Measurements from ENCODE around the gene ROBO4.

Gene ROBO4

DNA sequence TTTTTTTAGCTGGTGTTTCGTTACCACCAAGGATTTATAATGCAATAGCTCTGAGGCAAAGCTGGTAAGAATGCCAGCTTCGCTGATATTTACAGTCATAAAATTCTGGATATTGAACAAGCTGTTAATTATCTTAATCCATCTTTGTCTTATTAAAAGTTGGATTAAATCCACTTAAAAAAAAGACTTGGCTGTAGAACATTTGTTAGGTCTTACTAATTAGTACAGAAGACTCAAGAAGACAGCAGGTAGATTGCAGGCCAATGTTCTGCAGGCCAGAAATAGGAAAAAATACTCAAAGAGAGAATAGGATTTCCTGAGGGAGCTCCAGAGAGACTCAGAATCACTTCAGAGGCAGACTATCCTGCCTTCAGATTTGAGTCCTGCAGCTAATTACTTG lies 7.5 kb downstream of the ROBO4 start:
- TF ChIP-seq, protein P1, sequence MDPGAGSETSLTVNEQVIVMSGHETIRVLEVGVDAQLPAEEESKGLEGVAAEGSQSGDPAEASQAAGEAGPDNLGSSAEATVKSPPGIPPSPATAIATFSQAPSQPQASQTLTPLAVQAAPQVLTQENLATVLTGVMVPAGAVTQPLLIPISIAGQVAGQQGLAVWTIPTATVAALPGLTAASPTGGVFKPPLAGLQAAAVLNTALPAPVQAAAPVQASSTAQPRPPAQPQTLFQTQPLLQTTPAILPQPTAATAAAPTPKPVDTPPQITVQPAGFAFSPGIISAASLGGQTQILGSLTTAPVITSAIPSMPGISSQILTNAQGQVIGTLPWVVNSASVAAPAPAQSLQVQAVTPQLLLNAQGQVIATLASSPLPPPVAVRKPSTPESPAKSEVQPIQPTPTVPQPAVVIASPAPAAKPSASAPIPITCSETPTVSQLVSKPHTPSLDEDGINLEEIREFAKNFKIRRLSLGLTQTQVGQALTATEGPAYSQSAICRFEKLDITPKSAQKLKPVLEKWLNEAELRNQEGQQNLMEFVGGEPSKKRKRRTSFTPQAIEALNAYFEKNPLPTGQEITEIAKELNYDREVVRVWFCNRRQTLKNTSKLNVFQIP (CRISPR knock-in tag; IDR thresholded peaks at IDR 0.05; ENCODE audit: borderline replicate concordance, low read depth) = no peak
- TF ChIP-seq, protein P2, sequence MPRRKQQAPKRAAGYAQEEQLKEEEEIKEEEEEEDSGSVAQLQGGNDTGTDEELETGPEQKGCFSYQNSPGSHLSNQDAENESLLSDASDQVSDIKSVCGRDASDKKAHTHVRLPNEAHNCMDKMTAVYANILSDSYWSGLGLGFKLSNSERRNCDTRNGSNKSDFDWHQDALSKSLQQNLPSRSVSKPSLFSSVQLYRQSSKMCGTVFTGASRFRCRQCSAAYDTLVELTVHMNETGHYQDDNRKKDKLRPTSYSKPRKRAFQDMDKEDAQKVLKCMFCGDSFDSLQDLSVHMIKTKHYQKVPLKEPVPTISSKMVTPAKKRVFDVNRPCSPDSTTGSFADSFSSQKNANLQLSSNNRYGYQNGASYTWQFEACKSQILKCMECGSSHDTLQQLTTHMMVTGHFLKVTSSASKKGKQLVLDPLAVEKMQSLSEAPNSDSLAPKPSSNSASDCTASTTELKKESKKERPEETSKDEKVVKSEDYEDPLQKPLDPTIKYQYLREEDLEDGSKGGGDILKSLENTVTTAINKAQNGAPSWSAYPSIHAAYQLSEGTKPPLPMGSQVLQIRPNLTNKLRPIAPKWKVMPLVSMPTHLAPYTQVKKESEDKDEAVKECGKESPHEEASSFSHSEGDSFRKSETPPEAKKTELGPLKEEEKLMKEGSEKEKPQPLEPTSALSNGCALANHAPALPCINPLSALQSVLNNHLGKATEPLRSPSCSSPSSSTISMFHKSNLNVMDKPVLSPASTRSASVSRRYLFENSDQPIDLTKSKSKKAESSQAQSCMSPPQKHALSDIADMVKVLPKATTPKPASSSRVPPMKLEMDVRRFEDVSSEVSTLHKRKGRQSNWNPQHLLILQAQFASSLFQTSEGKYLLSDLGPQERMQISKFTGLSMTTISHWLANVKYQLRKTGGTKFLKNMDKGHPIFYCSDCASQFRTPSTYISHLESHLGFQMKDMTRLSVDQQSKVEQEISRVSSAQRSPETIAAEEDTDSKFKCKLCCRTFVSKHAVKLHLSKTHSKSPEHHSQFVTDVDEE (CRISPR knock-in tag; IDR thresholded peaks at IDR 0.05) = no peak
- TF ChIP-seq SNAI2 (CRISPR knock-in tag; IDR thresholded peaks at IDR 0.05) (no peak), ISL1 (CRISPR knock-in tag; IDR thresholded peaks at IDR 0.05) (no peak), ESRRG (CRISPR knock-in tag; IDR thresholded peaks at IDR 0.05) (no peak), RARB (CRISPR knock-in tag; IDR thresholded peaks at IDR 0.05) (no peak), CSDC2 (CRISPR knock-in tag; IDR thresholded peaks at IDR 0.05) (no peak), TCF4 (CRISPR knock-in tag; IDR thresholded peaks at IDR 0.05; ENCODE audit: borderline replicate concordance) (no peak), ZNF565 (CRISPR knock-in tag; conservative IDR thresholded peaks at IDR 0.05; ENCODE audit: low read depth) (no peak), ARNTL (CRISPR knock-in tag; IDR thresholded peaks at IDR 0.05; ENCODE audit: borderline replicate concordance, low read depth) (no peak), ZFP3 (CRISPR knock-in tag; IDR thresholded peaks at IDR 0.05) (no peak), BACH2 (CRISPR knock-in tag; IDR thresholded peaks at IDR 0.05; ENCODE audit: borderline replicate concordance) (no peak), OSR1 (CRISPR knock-in tag; IDR thresholded peaks at IDR 0.05) (no peak), PPARA (CRISPR knock-in tag; IDR thresholded peaks at IDR 0.05; ENCODE audit: borderline replicate concordance) (no peak), ZNF70 (CRISPR knock-in tag; IDR thresholded peaks at IDR 0.05) (no peak)
- TF ChIP-seq, protein P3, sequence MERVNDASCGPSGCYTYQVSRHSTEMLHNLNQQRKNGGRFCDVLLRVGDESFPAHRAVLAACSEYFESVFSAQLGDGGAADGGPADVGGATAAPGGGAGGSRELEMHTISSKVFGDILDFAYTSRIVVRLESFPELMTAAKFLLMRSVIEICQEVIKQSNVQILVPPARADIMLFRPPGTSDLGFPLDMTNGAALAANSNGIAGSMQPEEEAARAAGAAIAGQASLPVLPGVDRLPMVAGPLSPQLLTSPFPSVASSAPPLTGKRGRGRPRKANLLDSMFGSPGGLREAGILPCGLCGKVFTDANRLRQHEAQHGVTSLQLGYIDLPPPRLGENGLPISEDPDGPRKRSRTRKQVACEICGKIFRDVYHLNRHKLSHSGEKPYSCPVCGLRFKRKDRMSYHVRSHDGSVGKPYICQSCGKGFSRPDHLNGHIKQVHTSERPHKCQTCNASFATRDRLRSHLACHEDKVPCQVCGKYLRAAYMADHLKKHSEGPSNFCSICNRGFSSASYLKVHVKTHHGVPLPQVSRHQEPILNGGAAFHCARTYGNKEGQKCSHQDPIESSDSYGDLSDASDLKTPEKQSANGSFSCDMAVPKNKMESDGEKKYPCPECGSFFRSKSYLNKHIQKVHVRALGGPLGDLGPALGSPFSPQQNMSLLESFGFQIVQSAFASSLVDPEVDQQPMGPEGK (CRISPR knock-in tag; IDR thresholded peaks at IDR 0.05; ENCODE audit: borderline replicate concordance) = no peak
- TF ChIP-seq, protein P4, sequence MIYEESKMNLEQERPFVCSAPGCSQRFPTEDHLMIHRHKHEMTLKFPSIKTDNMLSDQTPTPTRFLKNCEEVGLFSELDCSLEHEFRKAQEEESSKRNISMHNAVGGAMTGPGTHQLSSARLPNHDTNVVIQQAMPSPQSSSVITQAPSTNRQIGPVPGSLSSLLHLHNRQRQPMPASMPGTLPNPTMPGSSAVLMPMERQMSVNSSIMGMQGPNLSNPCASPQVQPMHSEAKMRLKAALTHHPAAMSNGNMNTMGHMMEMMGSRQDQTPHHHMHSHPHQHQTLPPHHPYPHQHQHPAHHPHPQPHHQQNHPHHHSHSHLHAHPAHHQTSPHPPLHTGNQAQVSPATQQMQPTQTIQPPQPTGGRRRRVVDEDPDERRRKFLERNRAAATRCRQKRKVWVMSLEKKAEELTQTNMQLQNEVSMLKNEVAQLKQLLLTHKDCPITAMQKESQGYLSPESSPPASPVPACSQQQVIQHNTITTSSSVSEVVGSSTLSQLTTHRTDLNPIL (CRISPR knock-in tag; IDR thresholded peaks at IDR 0.05; ENCODE audit: low read depth) = no peak
- TF ChIP-seq, protein P5, sequence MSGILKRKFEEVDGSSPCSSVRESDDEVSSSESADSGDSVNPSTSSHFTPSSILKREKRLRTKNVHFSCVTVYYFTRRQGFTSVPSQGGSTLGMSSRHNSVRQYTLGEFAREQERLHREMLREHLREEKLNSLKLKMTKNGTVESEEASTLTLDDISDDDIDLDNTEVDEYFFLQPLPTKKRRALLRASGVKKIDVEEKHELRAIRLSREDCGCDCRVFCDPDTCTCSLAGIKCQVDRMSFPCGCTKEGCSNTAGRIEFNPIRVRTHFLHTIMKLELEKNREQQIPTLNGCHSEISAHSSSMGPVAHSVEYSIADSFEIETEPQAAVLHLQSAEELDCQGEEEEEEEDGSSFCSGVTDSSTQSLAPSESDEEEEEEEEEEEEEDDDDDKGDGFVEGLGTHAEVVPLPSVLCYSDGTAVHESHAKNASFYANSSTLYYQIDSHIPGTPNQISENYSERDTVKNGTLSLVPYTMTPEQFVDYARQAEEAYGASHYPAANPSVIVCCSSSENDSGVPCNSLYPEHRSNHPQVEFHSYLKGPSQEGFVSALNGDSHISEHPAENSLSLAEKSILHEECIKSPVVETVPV (CRISPR knock-in tag; IDR thresholded peaks at IDR 0.05) = no peak
- no peak for ATAC-seq

DNA sequence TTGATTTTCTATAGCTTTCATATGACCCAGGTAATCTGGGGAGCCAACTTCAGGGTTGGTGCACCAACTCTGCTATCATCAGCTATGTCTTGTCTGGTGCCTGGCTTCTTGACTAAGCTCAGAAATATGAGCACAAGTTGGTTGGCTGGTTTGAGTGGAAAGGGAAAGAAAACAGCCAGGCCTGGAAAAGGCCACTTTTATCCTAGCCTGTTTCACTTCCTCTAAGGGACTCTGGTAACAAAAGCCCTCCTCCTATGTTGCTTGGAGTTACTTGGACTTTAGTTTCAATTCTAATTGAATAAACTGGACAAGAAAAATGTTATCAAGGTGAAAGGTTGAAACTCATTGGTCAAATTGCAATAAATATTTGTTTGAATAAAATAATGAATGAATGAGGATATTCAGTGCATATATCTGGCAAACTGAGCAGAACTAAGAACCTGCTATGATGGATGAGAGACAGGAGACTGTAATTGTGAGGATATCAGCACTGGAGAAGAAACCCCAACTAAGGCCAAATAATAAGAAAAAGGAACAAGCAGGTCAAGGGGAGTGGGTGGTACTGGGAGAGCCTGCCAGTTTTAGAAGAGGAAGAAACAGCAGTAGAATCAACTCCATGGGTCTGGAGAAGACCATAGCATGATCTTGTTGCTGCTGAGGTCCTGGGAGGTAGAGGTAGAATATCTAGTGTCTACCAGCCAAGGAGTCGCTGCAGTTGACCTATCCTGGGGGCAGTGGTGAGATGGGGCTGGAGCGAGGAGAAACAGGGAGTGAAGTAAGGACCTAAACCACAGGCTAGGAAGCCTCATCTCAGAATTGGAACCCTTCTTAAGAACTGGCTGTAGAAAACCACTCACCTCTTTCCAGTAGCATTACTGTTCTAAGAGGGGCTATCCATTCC lies 8.2 kb downstream of the ROBO4 start:
- ATAC-seq = no peak
- no peak for TF ChIP-seq ZFP30 (CRISPR knock-in tag; IDR thresholded peaks at IDR 0.05)

DNA sequence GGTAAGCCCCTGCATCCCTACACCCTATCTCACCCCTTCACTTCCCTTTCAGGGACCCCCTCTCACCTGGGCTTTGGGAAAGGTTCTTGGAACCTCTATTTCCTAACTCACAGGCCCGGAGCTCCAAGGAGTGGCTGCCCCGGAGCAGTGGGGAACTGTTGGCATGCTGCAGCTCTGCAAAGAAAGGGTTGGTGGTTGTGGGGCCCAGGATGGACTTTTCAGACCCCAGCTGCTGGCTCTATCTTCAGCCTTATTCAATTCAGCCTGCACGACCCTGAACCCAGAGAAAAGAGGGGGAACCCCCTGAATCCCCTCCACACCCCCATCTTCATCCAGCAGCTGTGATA lies 10.0 kb downstream of the ROBO4 start:
- no peak for TF ChIP-seq ZNF70 (CRISPR knock-in tag; IDR thresholded peaks at IDR 0.05)
- no peak for TF ChIP-seq ARNTL (CRISPR knock-in tag; IDR thresholded peaks at IDR 0.05; ENCODE audit: borderline replicate concordance, low read depth)
- TF ChIP-seq ZNF565 (CRISPR knock-in tag; conservative IDR thresholded peaks at IDR 0.05; ENCODE audit: low read depth) = no peak
- TF ChIP-seq, protein P5 (CRISPR knock-in tag; IDR thresholded peaks at IDR 0.05) = no peak
- no peak for TF ChIP-seq SNAI2 (CRISPR knock-in tag; IDR thresholded peaks at IDR 0.05)
- TF ChIP-seq RARB (CRISPR knock-in tag; IDR thresholded peaks at IDR 0.05) = no peak
- TF ChIP-seq ZFP3 (CRISPR knock-in tag; IDR thresholded peaks at IDR 0.05) = no peak
- no peak for TF ChIP-seq CSDC2 (CRISPR knock-in tag; IDR thresholded peaks at IDR 0.05)
- no peak for TF ChIP-seq TOX (CRISPR knock-in tag; IDR thresholded peaks at IDR 0.05; ENCODE audit: borderline replicate concordance)
- TF ChIP-seq ZFP30 (CRISPR knock-in tag; IDR thresholded peaks at IDR 0.05) = no peak
- TF ChIP-seq ESRRG (CRISPR knock-in tag; IDR thresholded peaks at IDR 0.05) = no peak
- TF ChIP-seq, protein P1 (CRISPR knock-in tag; IDR thresholded peaks at IDR 0.05; ENCODE audit: borderline replicate concordance, low read depth) = no peak
- no peak for ATAC-seq

All from SK-N-SH treated with all-trans-retinoic acid at 6 μM for 48 hours (cell line).